HepG2 (cell line): ENCODE measurements around the gene PRCD. TPM values are rescaled to one million over a fixed set of nuclear protein-coding genes. Genes with fewer than 3 reads are reported as not detected.
A peak's percentile ranks its signal among the peaks of the same experiment; 100 is the strongest.

ENCODE experiments used
- CENPT ChIP-seq: sonication (generic); formaldehyde crosslinking; IDR thresholded peaks from 2 replicates; pipeline ENCODE4 v1.8.0; 2022; ENCODE audit warnings: low read depth, mild to moderate bottlenecking, moderate library complexity, missing genetic modification reagents
- EHMT2 ChIP-seq: fragments of 200-600 bp; sonication (generic); IDR thresholded peaks from 2 replicates; pipeline ENCODE4 v1.7.0; 2017; ENCODE audit warnings: antibody characterized with exemption, low read depth, low read length, borderline replicate concordance
- FOXP1 ChIP-seq, 2 experiments: fragments of 450-650 bp in 1 of 2; IDR thresholded peaks; 2 replicates each; pipeline ENCODE4 v1.6.1; 2017 to 2018; ENCODE audit warnings: antibody characterized with exemption in 1 of 2
- FUBP1 ChIP-seq: sonication (generic); formaldehyde crosslinking; IDR thresholded peaks from 2 replicates; pipeline ENCODE4 v1.5.1; 2020; ENCODE audit warnings: missing genetic modification reagents, mild to moderate bottlenecking, borderline replicate concordance
- HBP1 ChIP-seq: IDR thresholded peaks from 2 replicates; pipeline ENCODE4 v1.6.1; 2016; ENCODE audit warnings: low read depth, control low read depth
- MXD3 ChIP-seq: IDR thresholded peaks from 2 replicates; pipeline ENCODE4 v1.6.1; 2016; ENCODE audit warnings: mild to moderate bottlenecking, missing biosample characterization, missing genetic modification reagents
- PHF21A ChIP-seq: sonication (generic); formaldehyde crosslinking; IDR thresholded peaks from 2 replicates; pipeline ENCODE4 v1.5.0; 2020; ENCODE audit warnings: mild to moderate bottlenecking, missing genetic modification reagents
- RXRA ChIP-seq: sonication (generic); formaldehyde crosslinking; IDR thresholded peaks from 2 replicates; pipeline ENCODE4 v1.5.1; 2020; ENCODE audit warnings: missing genetic modification reagents
- TBP ChIP-seq: sonication (generic); formaldehyde crosslinking; IDR thresholded peaks from 2 replicates; pipeline ENCODE4 v1.5.0; 2020; ENCODE audit warnings: missing genetic modification reagents
- TRIM24 ChIP-seq: sonication (generic); formaldehyde crosslinking; IDR thresholded peaks from 2 replicates; pipeline ENCODE4 v1.8.0; 2022; ENCODE audit warnings: mild to moderate bottlenecking, missing genetic modification reagents
- ZFAT ChIP-seq: sonication (generic); formaldehyde crosslinking; conservative IDR thresholded peaks from 2 replicates; pipeline ENCODE4 v1.8.1; 2023; ENCODE audit warnings: missing genetic modification reagents, inconsistent platforms
- ZMYM3 ChIP-seq: sonication (generic); formaldehyde crosslinking; IDR thresholded peaks from 2 replicates; pipeline ENCODE4 v1.5.1; 2020; ENCODE audit warnings: mild to moderate bottlenecking, missing genetic modification reagents
- ZNF331 ChIP-seq: sonication (generic); formaldehyde crosslinking; IDR thresholded peaks from 2 replicates; pipeline ENCODE4 v1.4.0; 2020; ENCODE audit warnings: missing genetic modification reagents
- ZNF343 ChIP-seq: sonication (generic); formaldehyde crosslinking; IDR thresholded peaks from 2 replicates; pipeline ENCODE4 v1.4.0; 2020; ENCODE audit warnings: mild to moderate bottlenecking, missing genetic modification reagents
- ZNF44 ChIP-seq: sonication (generic); formaldehyde crosslinking; IDR thresholded peaks from 2 replicates; pipeline ENCODE4 v1.5.1; 2020; ENCODE audit warnings: mild to moderate bottlenecking, missing genetic modification reagents
- ZNF589 ChIP-seq: sonication (generic); formaldehyde crosslinking; conservative IDR thresholded peaks from 2 replicates; pipeline ENCODE4 v1.8.0; 2022; ENCODE audit warnings: mild to moderate bottlenecking, moderate library complexity, missing genetic modification reagents
- ZNF878 ChIP-seq: sonication (generic); formaldehyde crosslinking; IDR thresholded peaks from 2 replicates; pipeline ENCODE4 v1.8.1; 2023; ENCODE audit warnings: mild to moderate bottlenecking, missing genetic modification reagents, moderate library complexity
- polyA plus RNA-seq, 8 experiments: library from polyadenylated mRNA; depleted of rRNA in 3 of 8; stranded (reverse) in 7 of 8; unstranded in 1 of 8; fragments of >200 nt; fragmentation: Illumina TruSeq in 4 of 8; extraction: Trizol in 4 of 8; gene quantifications; 2 replicates each; pipeline versions ENCODE4 v1.2.1 to v1.2.3, GENCODE V29; 2011 to 2016; ENCODE audit warnings: low read depth in 4 of 8, missing spikeins in 1 of 8, mixed read lengths in 1 of 8; ENCODE audit not compliant: insufficient read depth in 1 of 8
- total RNA-seq, 5 experiments: library from RNA; depleted of rRNA; stranded (reverse); fragments of >200 nt; fragmentation: Illumina TruSeq; extraction: Trizol; gene quantifications; 2 replicates each; pipeline ENCODE4 v1.2.3, GENCODE V29; 2016; ENCODE audit warnings: low read depth in 1 of 5
- TF ChIP-seq, protein P1 (sequence below): sonication (generic); formaldehyde crosslinking; IDR thresholded peaks from 2 replicates; pipeline ENCODE4 v1.4.0; 2020; ENCODE audit warnings: mild to moderate bottlenecking, missing genetic modification reagents
- TF ChIP-seq, protein P2 (sequence below): sonication (generic); formaldehyde crosslinking; IDR thresholded peaks from 2 replicates; pipeline ENCODE4 v1.5.1; 2020; ENCODE audit warnings: missing genetic modification reagents, mild to moderate bottlenecking, borderline replicate concordance

PRCD gene
- total and polyA plus RNA-seq, 2 of the 13 experiments (the other 11 are each of a cell fraction or from before 2014, with no cell fraction given): 0.51 TPM; not detected in 1

DNA sequence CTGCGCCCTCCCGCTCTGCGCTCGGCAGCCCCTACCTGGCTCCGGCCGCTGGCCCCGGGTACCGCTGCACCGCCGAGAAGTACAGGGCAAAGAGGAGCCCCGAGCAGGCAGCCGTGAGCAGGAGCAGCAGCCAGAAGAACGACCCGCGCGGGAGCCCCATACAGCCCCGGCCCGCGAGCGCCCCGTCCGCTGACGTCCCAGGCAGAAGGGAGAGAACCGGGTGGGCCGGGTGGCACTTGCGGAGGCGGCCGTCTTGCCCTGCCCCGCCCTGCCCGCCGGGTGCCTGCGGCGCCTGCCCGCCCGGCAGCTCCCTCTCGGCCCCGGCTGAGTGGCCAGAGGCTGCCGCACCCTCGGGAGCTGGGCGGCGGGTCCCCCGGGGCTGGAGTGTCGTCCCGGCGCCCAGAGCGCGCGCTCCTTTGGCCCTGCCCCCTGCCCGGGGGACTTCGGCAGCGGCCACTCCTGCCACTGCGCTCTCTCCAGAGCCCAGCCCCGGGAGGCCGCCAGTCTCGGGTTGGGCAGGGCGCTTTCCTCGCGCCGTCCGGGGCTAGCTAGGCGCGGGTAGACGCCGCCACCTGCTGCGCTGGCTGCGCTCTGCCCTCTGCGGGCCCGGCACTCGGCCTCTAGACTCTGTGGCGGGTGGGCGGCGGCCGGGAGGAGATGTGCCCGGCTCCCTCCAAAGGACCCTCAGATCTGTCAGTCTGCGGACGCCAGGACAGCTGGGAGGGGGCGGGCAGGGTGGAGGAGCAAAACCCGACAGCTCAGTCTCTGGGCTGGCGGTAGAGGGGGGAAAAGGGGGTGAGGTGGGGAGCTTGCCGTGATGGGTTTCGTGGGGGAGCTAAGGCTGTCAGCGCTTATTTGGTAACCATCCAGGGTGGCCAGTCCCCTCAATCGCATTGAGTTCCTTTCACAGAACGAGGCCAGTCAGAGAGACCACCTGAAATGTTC lies 46.1 kb downstream of the PRCD start, which contains the start of gene ST6GALNAC2 (continued):
- TF ChIP-seq MXD3 (CRISPR knock-in tag) (peak; percentile 63), ZNF331 (peak; percentile 51; the same call in 1 of the 2 replicates), TBP (no peak), RXRA (no peak), TRIM24 (CRISPR knock-in tag) (no peak), ZMYM3 (CRISPR knock-in tag) (peak; percentile 24; the same call in 1 of the 2 replicates), FUBP1 (CRISPR knock-in tag) (no peak), ZNF589 (CRISPR knock-in tag) (no peak), ZNF44 (CRISPR knock-in tag) (no peak), CENPT (CRISPR knock-in tag) (no peak), EHMT2 (no peak), ZFAT (CRISPR knock-in tag) (no peak), ZNF878 (no peak), ZNF343 (CRISPR knock-in tag) (0 out of 2 replicates have a peak, but pooled peaks have one; percentile 36), HBP1 (CRISPR knock-in tag) (no peak), PHF21A (CRISPR knock-in tag) (no peak), FOXP1 (IDR thresholded peaks at IDR 0.05) (no peak), FOXP1 (CRISPR knock-in tag; IDR thresholded peaks at IDR 0.05) (no peak)
- TF ChIP-seq, protein P1, sequence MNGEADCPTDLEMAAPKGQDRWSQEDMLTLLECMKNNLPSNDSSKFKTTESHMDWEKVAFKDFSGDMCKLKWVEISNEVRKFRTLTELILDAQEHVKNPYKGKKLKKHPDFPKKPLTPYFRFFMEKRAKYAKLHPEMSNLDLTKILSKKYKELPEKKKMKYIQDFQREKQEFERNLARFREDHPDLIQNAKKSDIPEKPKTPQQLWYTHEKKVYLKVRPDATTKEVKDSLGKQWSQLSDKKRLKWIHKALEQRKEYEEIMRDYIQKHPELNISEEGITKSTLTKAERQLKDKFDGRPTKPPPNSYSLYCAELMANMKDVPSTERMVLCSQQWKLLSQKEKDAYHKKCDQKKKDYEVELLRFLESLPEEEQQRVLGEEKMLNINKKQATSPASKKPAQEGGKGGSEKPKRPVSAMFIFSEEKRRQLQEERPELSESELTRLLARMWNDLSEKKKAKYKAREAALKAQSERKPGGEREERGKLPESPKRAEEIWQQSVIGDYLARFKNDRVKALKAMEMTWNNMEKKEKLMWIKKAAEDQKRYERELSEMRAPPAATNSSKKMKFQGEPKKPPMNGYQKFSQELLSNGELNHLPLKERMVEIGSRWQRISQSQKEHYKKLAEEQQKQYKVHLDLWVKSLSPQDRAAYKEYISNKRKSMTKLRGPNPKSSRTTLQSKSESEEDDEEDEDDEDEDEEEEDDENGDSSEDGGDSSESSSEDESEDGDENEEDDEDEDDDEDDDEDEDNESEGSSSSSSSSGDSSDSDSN (CRISPR knock-in tag): peak; percentile 96
- TF ChIP-seq, protein P2, sequence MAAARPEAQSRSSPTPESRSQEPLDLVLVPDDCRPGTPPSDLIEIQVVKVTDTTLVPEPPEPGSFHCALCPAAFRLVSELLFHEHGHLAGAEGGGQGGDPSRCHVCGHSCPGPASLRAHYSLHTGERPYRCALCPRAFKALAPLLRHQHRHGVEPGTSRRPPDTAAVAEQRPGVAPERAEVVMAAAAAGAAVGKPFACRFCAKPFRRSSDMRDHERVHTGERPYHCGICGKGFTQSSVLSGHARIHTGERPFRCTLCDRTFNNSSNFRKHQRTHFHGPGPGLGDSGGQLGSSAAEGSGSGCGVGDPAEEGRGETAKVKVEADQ (CRISPR knock-in tag): peak; percentile 75
